HG02938 (cell line): ENCODE data around the gene TAX1BP1.
"Not testable (repeated sequence)": the region's sequence is repeated elsewhere in the genome, so short reads cannot be mapped to it uniquely, and the experiment has no call there.

Experiments used
- ATAC-seq: cut with Tn5 transposase; IDR thresholded peaks from one replicate; pipeline ENCODE4 v1.9.1; 2021; ENCODE audit warnings: mild to moderate bottlenecking, moderate library complexity; ENCODE audit not compliant: unreplicated experiment

Gene TAX1BP1

GRCh38 chr7:27737616-27738015 lies 2.3 kb upstream of the TAX1BP1 start:
- ATAC-seq = no peak

- ATAC-seq = peak; percentile 28
Observed at GRCh38 chr7:27739301-27739908, 557 bp upstream of the TAX1BP1 start.

- peak; percentile 73 for ATAC-seq
Observed at GRCh38 chr7:27740449-27741086, 606 bp downstream of the TAX1BP1 start.

- not testable (repeated sequence) for ATAC-seq
Observed at GRCh38 chr7:27742091-27742710, 2.2 kb downstream of the TAX1BP1 start.

- ATAC-seq = no peak
Observed at GRCh38 chr7:27745064-27745583, 5.2 kb downstream of the TAX1BP1 start.

- no peak for ATAC-seq
Observed at GRCh38 chr7:27746486-27746885, 6.5 kb downstream of the TAX1BP1 start.

- no peak for ATAC-seq
Observed at GRCh38 chr7:27746978-27747377, 7.0 kb downstream of the TAX1BP1 start.

GRCh38 chr7:27747589-27748368 lies 7.8 kb downstream of the TAX1BP1 start:
- no peak for ATAC-seq

GRCh38 chr7:27750316-27750715 lies 10.4 kb downstream of the TAX1BP1 start:
- no peak for ATAC-seq

- ATAC-seq = no peak
Observed at GRCh38 chr7:27751888-27752660, 12.1 kb downstream of the TAX1BP1 start.

GRCh38 chr7:27753863-27754262 lies 13.9 kb downstream of the TAX1BP1 start:
- ATAC-seq = no peak

GRCh38 chr7:27756298-27756697 lies 16.3 kb downstream of the TAX1BP1 start:
- ATAC-seq = no peak

- no peak for ATAC-seq
Observed at GRCh38 chr7:27759491-27759890, 19.5 kb downstream of the TAX1BP1 start.

GRCh38 chr7:27762062-27762461 lies 22.1 kb downstream of the TAX1BP1 start:
- no peak for ATAC-seq

GRCh38 chr7:27763983-27764508 lies 24.1 kb downstream of the TAX1BP1 start:
- ATAC-seq = no peak

- ATAC-seq = no peak
Observed at GRCh38 chr7:27765841-27766240, 25.9 kb downstream of the TAX1BP1 start.

GRCh38 chr7:27767374-27767773 lies 27.4 kb downstream of the TAX1BP1 start:
- ATAC-seq = no peak

GRCh38 chr7:27771111-27771510 lies 31.1 kb downstream of the TAX1BP1 start:
- no peak for ATAC-seq

GRCh38 chr7:27774717-27775328 lies 34.9 kb downstream of the TAX1BP1 start:
- ATAC-seq = no peak

GRCh38 chr7:27775782-27776181 lies 35.8 kb downstream of the TAX1BP1 start:
- no peak for ATAC-seq
